CD4-positive, alpha-beta T cell (primary cell): ENCODE measurements around the gene TCEAL1. TPM values are rescaled to one million over a fixed set of nuclear protein-coding genes. Genes with fewer than 3 reads are reported as not detected.
"Not testable (repeated sequence)": the region's sequence is repeated elsewhere in the genome, so short reads cannot be mapped to it uniquely, and the experiment has no call there.

Experiments
- ATAC-seq: fragments of 200-7000 bp; cut with Tn5 transposase; one replicate; pipeline ENCODE4 v1.10.0; 2022; ENCODE audit warnings: mild to moderate bottlenecking; ENCODE audit not compliant: poor library complexity
- CTCF ChIA-PET: fragments of 350-600 bp; sonication (Branson Sonifier 250); formaldehyde crosslinking; loops from one replicate; lab custom pipeline; 2021; ENCODE audit warnings: antibody characterized with exemption, inconsistent platforms; lab: Charles Lee
- POLR2A ChIA-PET: fragments of 350-600 bp; sonication (Branson Sonifier 250); formaldehyde crosslinking; loops from one replicate; lab custom pipeline; 2021; ENCODE audit warnings: antibody characterized with exemption, inconsistent platforms; lab: Charles Lee
- DNase-seq, 14 experiments: peaks; one replicate each; pipeline ENCODE4 v3.0.0-alpha.2; 2013 to 2020; ENCODE audit warnings: mixed read lengths in 2 of 14
- H3K27ac ChIP-seq, 2 donors: one replicate each; pipeline versions ENCODE4 v1.5.1 to v1.7.0; 2013; ENCODE audit warnings: low read length in 2 of 2, low read depth in 1 of 2, mild to moderate bottlenecking in 1 of 2
- H3K27me3 ChIP-seq, 2 experiments: 1 replicate in 1 of 2; 2 replicates in 1 of 2; pipeline versions ENCODE4 v1.6.1 to v1.7.0; 2013; ENCODE audit warnings: low read length in 2 of 2, control low read depth in 1 of 2, mild to moderate bottlenecking in 1 of 2, moderate library complexity in 1 of 2; ENCODE audit not compliant: insufficient read depth in 2 of 2, control insufficient read depth in 1 of 2
- H3K36me3 ChIP-seq: one replicate; pipeline ENCODE4 v1.6.1; 2013; ENCODE audit warnings: low read length, control low read depth; ENCODE audit not compliant: insufficient read depth
- H3K4me1 ChIP-seq: one replicate; pipeline ENCODE4 v1.6.1; 2013; ENCODE audit warnings: low read length, control low read depth; ENCODE audit not compliant: insufficient read depth
- H3K4me3 ChIP-seq: one replicate; pipeline ENCODE4 v1.5.1; 2013; ENCODE audit warnings: mild to moderate bottlenecking, low read length, moderate library complexity
- H3K9me3 ChIP-seq, 2 experiments: 1 replicate in 1 of 2; 2 replicates in 1 of 2; pipeline versions ENCODE4 v1.6.1 to v1.7.0; 2013; ENCODE audit warnings: low read length in 2 of 2, mild to moderate bottlenecking in 2 of 2, control low read depth in 1 of 2, moderate library complexity in 1 of 2; ENCODE audit not compliant: control insufficient read depth in 1 of 2, insufficient read depth in 1 of 2
- H3K27ac Mint-ChIP-seq: one replicate; pipeline ENCODE4 v1.8.0; 2020; ENCODE audit warnings: mixed read lengths
- H3K27me3 Mint-ChIP-seq: one replicate; pipeline ENCODE4 v1.8.0; 2021; ENCODE audit warnings: mixed read lengths
- H3K36me3 Mint-ChIP-seq: one replicate; pipeline ENCODE4 v1.8.0; 2021; ENCODE audit warnings: low read depth, mixed read lengths
- H3K4me1 Mint-ChIP-seq: one replicate; pipeline ENCODE4 v1.8.0; 2021; ENCODE audit warnings: low read depth, mixed read lengths
- H3K4me3 Mint-ChIP-seq: one replicate; pipeline ENCODE4 v1.8.0; 2020; ENCODE audit warnings: mild to moderate bottlenecking, mixed read lengths
- H3K9me3 Mint-ChIP-seq: one replicate; pipeline ENCODE4 v1.8.0; 2020; ENCODE audit warnings: mixed read lengths
- intact Hi-C, 2 experiments: fragments of 100-400 bp; cut with DNase I in 1 of 2; cut with micrococcal nuclease in 1 of 2; formaldehyde crosslinking; loops; one replicate each; pipeline versions ENCODE4 v1.15.1 to v1.9.0; 2023 to 2025; cut with DNase I, micrococcal nuclease
- total RNA-seq, 174 experiments: library from RNA in 2 of 174; stranded (reverse) in 2 of 174; gene quantifications; one replicate each; pipeline ENCODE4 v1.2.3 and lab custom pipeline; 2021 to 2026
- TF ChIP-seq, protein P1 (sequence below): fragments of 200-600 bp; IDR thresholded peaks from one replicate; pipeline ENCODE4 v1.8.0; 2022; ENCODE audit warnings: antibody characterized with exemption, mild to moderate bottlenecking

TCEAL1 gene
- total RNA-seq, 2 experiments from 2014 or later = 4.0 to 4.9 TPM

DNA sequence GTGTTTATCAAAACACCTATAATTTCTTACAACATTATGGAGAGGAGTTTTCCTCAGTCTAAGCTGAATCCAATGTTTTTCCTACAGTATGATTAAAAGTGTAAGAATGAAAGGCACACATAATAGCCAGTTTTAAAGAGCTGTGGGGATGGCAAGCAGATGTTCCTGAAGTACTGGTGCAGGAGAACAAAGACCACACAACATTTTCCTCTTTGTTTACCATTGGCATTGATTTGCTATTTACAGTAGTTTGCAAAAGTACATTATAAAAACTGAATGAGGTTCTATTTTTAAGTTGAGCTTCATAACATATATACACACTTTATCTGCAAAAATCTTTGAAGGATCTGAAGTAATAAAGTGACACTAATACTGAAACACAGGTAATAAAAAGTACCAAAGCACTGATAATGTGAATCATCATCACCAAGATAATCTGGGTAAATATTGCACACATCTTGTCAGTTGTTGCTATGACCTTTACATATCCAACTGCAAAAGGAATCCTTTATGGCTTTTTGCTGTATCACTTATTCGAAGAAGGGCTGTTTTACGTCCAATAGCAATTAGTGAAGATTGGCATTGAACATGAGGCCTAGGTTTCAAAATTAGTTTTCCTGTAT lies 22.5 kb downstream of the TCEAL1 start:
- POLR2A ChIA-PET = no interaction called here

DNA sequence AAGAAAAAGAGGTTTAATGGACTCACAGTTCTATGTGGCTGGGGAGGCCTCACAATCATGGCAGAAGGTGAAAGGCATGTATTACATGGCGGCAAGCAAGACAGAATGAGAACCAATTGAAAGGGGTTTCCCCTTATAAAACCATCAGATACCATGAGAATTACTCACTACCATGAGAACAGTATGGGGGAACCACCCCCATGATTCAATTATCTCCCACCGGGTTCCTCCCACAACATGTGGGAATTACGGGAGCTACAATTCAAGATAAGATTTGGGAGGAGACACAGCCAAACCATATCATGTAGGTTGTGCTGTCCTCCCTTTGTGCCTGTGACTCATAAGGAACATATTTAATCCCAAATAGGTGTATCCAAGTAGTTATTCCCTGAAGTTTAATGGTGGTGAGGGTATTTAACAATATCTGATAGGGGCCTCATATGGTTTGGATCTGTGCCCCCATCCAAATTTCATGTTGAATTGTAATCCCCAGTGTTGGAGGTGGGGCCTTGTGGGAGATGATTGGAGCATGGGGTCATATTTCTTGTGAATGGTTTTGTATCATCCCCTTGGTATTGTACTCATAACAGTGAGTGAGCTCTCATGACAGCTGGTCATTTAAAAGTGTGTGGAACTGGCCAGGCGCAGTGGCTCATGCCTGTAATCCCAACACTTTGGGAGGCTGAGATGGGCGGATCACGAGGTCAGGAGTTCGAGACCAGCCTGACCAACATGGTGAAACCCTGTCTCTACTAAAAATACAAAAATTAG lies 26.6 kb downstream of the TCEAL1 start:
- H3K4me3 Mint-ChIP-seq, H3K27ac ChIP-seq, intact Hi-C loops, H3K9me3 Mint-ChIP-seq, H3K9me3 ChIP-seq, ATAC-seq, H3K36me3 Mint-ChIP-seq, H3K27me3 ChIP-seq, H3K27me3 Mint-ChIP-seq, POLR2A ChIA-PET, H3K27ac Mint-ChIP-seq, CTCF ChIA-PET, DNase-seq, H3K4me3 ChIP-seq, H3K36me3 ChIP-seq, H3K4me1 ChIP-seq, H3K4me1 Mint-ChIP-seq: not testable (repeated sequence)

More for the DNA sequence above, 22.5 kb downstream of the TCEAL1 start:
- TF ChIP-seq, protein P1, sequence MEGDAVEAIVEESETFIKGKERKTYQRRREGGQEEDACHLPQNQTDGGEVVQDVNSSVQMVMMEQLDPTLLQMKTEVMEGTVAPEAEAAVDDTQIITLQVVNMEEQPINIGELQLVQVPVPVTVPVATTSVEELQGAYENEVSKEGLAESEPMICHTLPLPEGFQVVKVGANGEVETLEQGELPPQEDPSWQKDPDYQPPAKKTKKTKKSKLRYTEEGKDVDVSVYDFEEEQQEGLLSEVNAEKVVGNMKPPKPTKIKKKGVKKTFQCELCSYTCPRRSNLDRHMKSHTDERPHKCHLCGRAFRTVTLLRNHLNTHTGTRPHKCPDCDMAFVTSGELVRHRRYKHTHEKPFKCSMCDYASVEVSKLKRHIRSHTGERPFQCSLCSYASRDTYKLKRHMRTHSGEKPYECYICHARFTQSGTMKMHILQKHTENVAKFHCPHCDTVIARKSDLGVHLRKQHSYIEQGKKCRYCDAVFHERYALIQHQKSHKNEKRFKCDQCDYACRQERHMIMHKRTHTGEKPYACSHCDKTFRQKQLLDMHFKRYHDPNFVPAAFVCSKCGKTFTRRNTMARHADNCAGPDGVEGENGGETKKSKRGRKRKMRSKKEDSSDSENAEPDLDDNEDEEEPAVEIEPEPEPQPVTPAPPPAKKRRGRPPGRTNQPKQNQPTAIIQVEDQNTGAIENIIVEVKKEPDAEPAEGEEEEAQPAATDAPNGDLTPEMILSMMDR = no peak
- Histone ChIP-seq H3K27me3 (no peaks in the 10 kb centered on the region), H3K4me3 (no peak overlapping the region), H3K27ac (no peak overlapping the region), H3K36me3 (no peaks in the 10 kb centered on the region), H3K9me3 (no peaks in the 10 kb centered on the region), H3K4me1 (no peaks in the 10 kb centered on the region)
- CTCF ChIA-PET = no interaction called here
- ATAC-seq (no peak), DNase-seq (no peak)
- no peaks in the 10 kb centered on the region for H3K36me3 Mint-ChIP-seq
- peaks cover 3% of the 10 kb centered on the region for H3K4me1 Mint-ChIP-seq
- no peak overlapping the region for H3K27ac Mint-ChIP-seq
- intact Hi-C loops = no loop called here
- no peaks in the 10 kb centered on the region for H3K27me3 Mint-ChIP-seq
- no peak overlapping the region for H3K4me3 Mint-ChIP-seq
- H3K9me3 Mint-ChIP-seq = no peaks in the 10 kb centered on the region

DNA sequence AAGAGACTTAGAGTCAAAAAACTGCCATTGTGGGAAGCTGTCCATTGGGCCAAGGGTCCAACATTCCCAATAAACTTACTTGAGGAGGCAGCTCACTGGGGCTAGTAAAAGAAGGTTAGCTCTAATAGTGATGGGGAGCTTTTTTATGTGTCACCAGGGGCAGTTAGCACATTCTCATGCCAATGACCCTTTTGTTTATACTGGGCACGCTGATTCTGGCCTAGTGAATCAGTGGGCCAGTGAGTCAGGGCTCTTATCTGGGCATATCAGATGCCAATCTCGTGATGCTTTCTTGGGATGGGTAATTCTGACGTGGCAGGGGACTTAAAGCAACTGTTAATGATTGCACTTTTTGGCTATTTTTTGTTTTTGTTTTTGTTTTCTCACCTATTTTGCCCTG lies 27.8 kb downstream of the TCEAL1 start:
- Histone ChIP-seq H3K4me1 (no peaks in the 10 kb centered on the region), H3K36me3 (no peaks in the 10 kb centered on the region), H3K9me3 (no peaks in the 10 kb centered on the region), H3K27ac (no peak overlapping the region), H3K27me3 (no peaks in the 10 kb centered on the region), H3K4me3 (no peak overlapping the region)
- H3K27me3 Mint-ChIP-seq = peaks cover 10% of the 10 kb centered on the region
- no peak for ATAC-seq
- H3K27ac Mint-ChIP-seq = no peak overlapping the region
- DNase-seq = no peak
- CTCF ChIA-PET = no interaction called here
- H3K4me1 Mint-ChIP-seq = peaks cover 8% of the 10 kb centered on the region
- TF ChIP-seq, protein P1 = no peak
- no peaks in the 10 kb centered on the region for H3K9me3 Mint-ChIP-seq
- no peak overlapping the region for H3K4me3 Mint-ChIP-seq
- intact Hi-C loops = no loop called here
- no peaks in the 10 kb centered on the region for H3K36me3 Mint-ChIP-seq
- POLR2A ChIA-PET = no interaction called here

DNA sequence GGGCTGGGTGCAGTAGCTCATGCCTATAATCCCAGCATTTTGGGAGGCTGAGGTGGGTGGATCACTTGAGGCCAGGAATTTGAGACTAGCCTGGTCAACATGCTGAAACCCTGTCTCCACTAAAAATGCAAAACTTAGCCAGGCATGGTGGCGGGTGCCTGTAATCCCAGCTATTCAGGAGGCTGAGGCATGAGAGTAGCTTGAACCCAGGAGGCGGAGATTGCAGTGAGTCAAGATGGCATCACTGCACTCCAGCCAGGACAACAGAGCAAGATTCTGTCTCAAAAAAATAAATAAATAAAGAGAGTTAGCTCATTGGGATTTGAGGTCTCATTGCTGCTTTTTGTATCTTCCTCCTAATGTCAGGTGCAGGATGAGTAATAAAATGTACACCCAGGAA lies 28.3 kb downstream of the TCEAL1 start:
- H3K36me3 ChIP-seq, H3K27me3 ChIP-seq, H3K27ac Mint-ChIP-seq, H3K4me3 Mint-ChIP-seq, H3K27me3 Mint-ChIP-seq, H3K4me1 ChIP-seq, CTCF ChIA-PET, DNase-seq, POLR2A ChIA-PET, H3K9me3 Mint-ChIP-seq, H3K9me3 ChIP-seq, H3K27ac ChIP-seq, ATAC-seq, H3K4me1 Mint-ChIP-seq, intact Hi-C loops, H3K36me3 Mint-ChIP-seq, H3K4me3 ChIP-seq: not testable (repeated sequence)
